HCT116 (cell line): ENCODE results near the gene IQCH. TPM values are rescaled to one million over a fixed set of nuclear protein-coding genes. Genes with fewer than 3 reads are reported as not detected.

Source experiments
- ATAC-seq: fragments of 200-7000 bp; cut with Tn5 transposase; 2 replicates; pipeline ENCODE4 v1.9.1; 2020; ENCODE audit warnings: mild to moderate bottlenecking, moderate library complexity
- BruUV-seq: library from RNA; stranded (reverse); fragments of 400-500 nt; replicated peaks from 2 replicates; lab custom pipeline; 2021; lab: Mats Ljungman, UMichigan
- CTCF ChIA-PET: fragments of 300-600 bp; sonication (Branson Sonifier 250); formaldehyde crosslinking; loops from one replicate; lab custom pipeline; 2021; ENCODE audit warnings: antibody characterized with exemption; lab: Charles Lee
- POLR2A ChIA-PET: fragments of 300-600, 350-600 bp; sonication (Branson Sonifier 250); formaldehyde crosslinking; loops from one replicate; lab custom pipeline; 2021; ENCODE audit warnings: antibody characterized with exemption; lab: Charles Lee
- RAD21 ChIA-PET, 2 experiments: fragments of 300-600 bp; sonication (Branson Sonifier 250); formaldehyde crosslinking; loops; one replicate each; lab custom pipeline; 2023; ENCODE audit warnings: low total read pairs in 2 of 2; ENCODE audit not compliant: uncharacterized antibody in 2 of 2, unreplicated experiment in 2 of 2, low non-redundant PET in 1 of 2; lab: Charles Lee
- DNase-seq: peaks from one replicate; pipeline ENCODE4 v3.0.0-alpha.2; 2010; ENCODE audit warnings: low read depth, low spot score
- H2AFZ ChIP-seq: fragments of 200-600 bp; shearing (Covaris generic), sonication (generic); 2 replicates; pipeline ENCODE4 v1.6.1; 2017; ENCODE audit warnings: low read depth, mixed run types, mixed read lengths, antibody characterized with exemption, low read length; ENCODE audit not compliant: poor library complexity, severe bottlenecking
- H3K27ac ChIP-seq: 2 replicates; pipeline ENCODE4 v1.5.1; 2012; ENCODE audit warnings: low read depth, low read length
- H3K27me3 ChIP-seq: fragments of 200-600 bp; sonication (generic); 2 replicates; pipeline ENCODE4 v1.6.1; 2016; ENCODE audit warnings: mixed run types, low read length, mixed read lengths; ENCODE audit not compliant: insufficient read depth
- H3K36me3 ChIP-seq, 2 experiments: fragments of 200-500 bp in 1 of 2; fragments of 200-600 bp in 1 of 2; sonication (Bioruptor generic) in 1 of 2; sonication (generic) in 1 of 2; 2 replicates each; pipeline versions ENCODE4 v1.5.1 to v1.6.1; 2014 to 2016; ENCODE audit warnings: low read length in 2 of 2, inconsistent platforms in 1 of 2, mixed read lengths in 1 of 2, mixed run types in 1 of 2; ENCODE audit not compliant: insufficient read depth in 2 of 2, control insufficient read depth in 1 of 2
- H3K4me1 ChIP-seq, 2 experiments: fragments of 200-600 bp in 1 of 2; sonication (generic) in 1 of 2; 2 replicates each; pipeline versions ENCODE4 v1.5.1 to v1.6.1; 2012 to 2017; ENCODE audit warnings: low read length in 2 of 2, inconsistent platforms in 1 of 2, mild to moderate bottlenecking in 1 of 2, mixed read lengths in 1 of 2, mixed run types in 1 of 2, moderate library complexity in 1 of 2; ENCODE audit not compliant: insufficient read depth in 2 of 2, control insufficient read depth in 1 of 2
- H3K4me2 ChIP-seq: fragments of 200-600 bp; sonication (generic); 2 replicates; pipeline ENCODE4 v1.6.1; 2017; ENCODE audit warnings: mixed run types, low read length, mixed read lengths
- H3K4me3 ChIP-seq, 2 experiments: fragments of 200-600 bp in 1 of 2; sonication (generic) in 1 of 2; replicated peaks in 1 of 2; 2 replicates each; pipeline ENCODE4 v1.5.1; 2011 to 2016; ENCODE audit warnings: low read length in 2 of 2, control low read depth in 1 of 2, low read depth in 1 of 2, mild to moderate bottlenecking in 1 of 2, mixed read lengths in 1 of 2, mixed run types in 1 of 2
- H3K79me2 ChIP-seq: fragments of 200-600 bp; sonication (generic); 2 replicates; pipeline ENCODE4 v1.6.1; 2017; ENCODE audit warnings: mild to moderate bottlenecking, mixed run types, low read length, moderate library complexity, mixed read lengths; ENCODE audit not compliant: insufficient read depth
- H3K9ac ChIP-seq: fragments of 200-600 bp; sonication (generic); 2 replicates; pipeline ENCODE4 v1.6.1; 2016; ENCODE audit warnings: low read length, mixed read lengths
- H3K9me2 ChIP-seq: fragments of 200-600 bp; sonication (generic), shearing (Covaris generic); 2 replicates; pipeline ENCODE4 v1.6.1; 2017; ENCODE audit warnings: mixed run types, mild to moderate bottlenecking, moderate library complexity; ENCODE audit not compliant: insufficient read depth
- H3K9me3 ChIP-seq, 2 experiments: fragments of 200-500 bp in 1 of 2; fragments of 200-600 bp in 1 of 2; sonication (Bioruptor generic) in 1 of 2; sonication (generic) in 1 of 2; 2 replicates each; pipeline ENCODE4 v1.6.1; 2014 to 2017; ENCODE audit warnings: low read length in 2 of 2, mixed read lengths in 2 of 2, inconsistent platforms in 1 of 2, low read depth in 1 of 2, mild to moderate bottlenecking in 1 of 2, mixed run types in 1 of 2, moderate library complexity in 1 of 2; ENCODE audit not compliant: control insufficient read depth in 1 of 2, insufficient read depth in 1 of 2
- H4K20me1 ChIP-seq: fragments of 200-600 bp; sonication (generic), shearing (Covaris generic); 2 replicates; pipeline ENCODE4 v1.6.1; 2017; ENCODE audit warnings: mixed run types, mild to moderate bottlenecking, moderate library complexity; ENCODE audit not compliant: insufficient read depth
- ELF1 ChIP-seq: IDR thresholded peaks from 2 replicates; pipeline ENCODE4 v1.6.1; 2012; ENCODE audit warnings: low read depth, borderline replicate concordance
- EZH2 ChIP-seq: fragments of 200-600 bp; sonication (generic); IDR thresholded peaks from 2 replicates; pipeline ENCODE4 v1.6.1; 2017; ENCODE audit warnings: antibody characterized with exemption, mixed run types
- FOSL1 ChIP-seq: IDR thresholded peaks from 2 replicates; pipeline ENCODE4 v1.6.1; 2012; ENCODE audit warnings: low read depth
- POLR2A ChIP-seq: IDR thresholded peaks from 2 replicates; pipeline ENCODE4 v1.7.0; 2011; ENCODE audit warnings: borderline replicate concordance; ENCODE audit not compliant: insufficient read depth, insufficient read length; ENCODE audit errors: extremely low read depth
- YY1 ChIP-seq: IDR thresholded peaks from 2 replicates; pipeline ENCODE4 v1.6.1; 2011; ENCODE audit warnings: low read length, low read depth, moderate library complexity, mild to moderate bottlenecking; ENCODE audit not compliant: insufficient replicate concordance; ENCODE audit errors: extremely low read depth
- ZNF274 ChIP-seq: fragments of 200-500 bp; sonication (Bioruptor generic); IDR thresholded peaks from 2 replicates; pipeline ENCODE4 v1.6.1; 2014; ENCODE audit warnings: mild to moderate bottlenecking, low read depth, low read length, inconsistent platforms
- intact Hi-C: fragments of 100-400 bp; cut with micrococcal nuclease; formaldehyde crosslinking; loops from 2 replicates; pipeline ENCODE4 v1.10.0; 2022
- total RNA-seq: library from RNA; stranded (reverse); gene quantifications from one replicate; pipeline ENCODE4 v1.2.1, GENCODE V29; 2021; ENCODE audit not compliant: unreplicated experiment
- TF ChIP-seq, protein P1 (sequence below): IDR thresholded peaks from 2 replicates; pipeline ENCODE4 v1.6.1; 2012
- TF ChIP-seq, protein P2 (sequence below): IDR thresholded peaks from 2 replicates; pipeline ENCODE4 v1.6.1; 2012
- TF ChIP-seq, protein P3 (sequence below): IDR thresholded peaks from 2 replicates; pipeline ENCODE4 v1.6.1; 2012; ENCODE audit warnings: low read depth

Gene IQCH
- total RNA-seq, 1 experiment from 2014 or later = 4.6 TPM

DNA sequence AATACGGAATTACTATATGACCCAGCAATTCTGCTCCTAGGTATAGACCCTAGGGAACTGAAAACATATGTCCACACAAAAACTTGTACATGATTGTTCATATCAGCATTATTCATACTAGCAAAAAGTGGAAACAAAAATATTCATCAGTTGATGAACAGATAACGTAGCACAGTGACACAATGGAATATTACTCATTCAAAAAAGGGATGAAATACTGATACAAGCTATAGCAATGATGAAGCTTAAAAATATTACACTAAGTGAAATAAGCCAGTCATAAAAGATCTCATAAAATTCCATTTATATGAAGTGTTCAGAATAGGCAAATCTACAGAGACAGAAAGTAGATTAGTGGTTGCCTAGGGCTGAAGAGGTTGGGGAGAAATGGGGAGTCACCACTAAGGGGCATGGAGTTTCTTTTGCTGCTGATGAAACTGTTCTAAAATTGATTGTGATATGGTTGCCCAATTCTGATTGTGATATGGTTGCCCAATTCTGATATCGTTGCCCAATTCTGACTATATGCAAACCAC is 276.9 kb downstream of the IQCH start (continued):
- TF ChIP-seq, protein P1, sequence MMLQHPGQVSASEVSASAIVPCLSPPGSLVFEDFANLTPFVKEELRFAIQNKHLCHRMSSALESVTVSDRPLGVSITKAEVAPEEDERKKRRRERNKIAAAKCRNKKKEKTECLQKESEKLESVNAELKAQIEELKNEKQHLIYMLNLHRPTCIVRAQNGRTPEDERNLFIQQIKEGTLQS = no peak
- no peak for TF ChIP-seq ZNF274
- TF ChIP-seq, protein P2, sequence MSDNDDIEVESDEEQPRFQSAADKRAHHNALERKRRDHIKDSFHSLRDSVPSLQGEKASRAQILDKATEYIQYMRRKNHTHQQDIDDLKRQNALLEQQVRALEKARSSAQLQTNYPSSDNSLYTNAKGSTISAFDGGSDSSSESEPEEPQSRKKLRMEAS = no peak
- TF ChIP-seq FOSL1 = no peak
- TF ChIP-seq YY1 = no peak

DNA sequence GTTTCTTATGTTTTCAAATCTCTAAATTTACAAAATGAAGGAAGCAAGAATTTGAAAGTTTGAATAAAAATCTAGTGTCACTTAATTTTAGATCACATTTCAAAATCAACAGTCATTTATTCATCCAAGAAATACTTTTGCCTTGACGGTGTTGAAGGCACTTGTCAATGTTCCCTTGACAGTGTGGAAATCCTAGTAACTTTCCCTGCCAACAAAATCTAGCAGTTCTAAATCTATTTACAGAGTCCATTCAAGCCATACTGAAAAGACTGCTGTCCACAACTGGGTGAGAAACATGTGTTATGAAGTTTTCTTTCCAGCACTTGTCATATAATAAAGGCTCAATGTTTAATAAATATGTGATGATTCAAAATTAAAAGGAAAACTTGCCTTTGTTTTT is 279.3 kb downstream of the IQCH start:
- TF ChIP-seq YY1 = no peak
- RAD21 ChIA-PET = no interaction called here
- H3K9me2 ChIP-seq = no peaks in the 10 kb centered on the region
- POLR2A ChIA-PET = no interaction called here
- BruUV-seq = no TSS peak
- H3K4me3 ChIP-seq = no peak overlapping the region
- H3K9me3 ChIP-seq = no peaks in the 10 kb centered on the region
- CTCF ChIA-PET = no interaction called here
- H3K27me3 ChIP-seq = no peaks in the 10 kb centered on the region
- H2AFZ ChIP-seq = no peak overlapping the region
- intact Hi-C loops = no loop called here
- DNase-seq = no peak
- no peaks in the 10 kb centered on the region for H3K4me1 ChIP-seq
- no peak for ATAC-seq
- no peaks in the 10 kb centered on the region for H4K20me1 ChIP-seq
- H3K9ac ChIP-seq = no peak overlapping the region
- H3K36me3 ChIP-seq = no peaks in the 10 kb centered on the region
- no peak overlapping the region for H3K27ac ChIP-seq
- H3K79me2 ChIP-seq = no peaks in the 10 kb centered on the region
- no peak overlapping the region for H3K4me2 ChIP-seq

DNA sequence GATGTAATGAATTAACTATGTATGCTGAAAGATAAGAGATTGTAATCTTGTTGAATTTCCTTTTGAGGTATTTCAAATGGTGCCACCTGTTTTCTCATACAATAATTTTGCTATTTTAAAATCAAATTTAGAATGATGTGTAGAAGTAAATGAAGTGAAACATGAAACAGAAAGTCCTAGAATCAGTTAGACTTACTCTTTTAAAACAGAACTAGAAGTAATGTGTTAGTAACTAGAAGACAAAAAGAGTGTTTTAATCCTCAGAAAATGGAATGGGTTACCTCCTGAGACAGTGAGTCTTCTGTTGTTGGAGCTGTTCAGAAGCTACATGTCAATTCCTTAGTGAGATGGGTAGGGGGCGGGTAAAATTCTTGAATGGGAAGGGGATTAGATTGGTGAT is 279.8 kb downstream of the IQCH start:
- Histone ChIP-seq H3K9ac (no peak overlapping the region), H3K36me3 (no peaks in the 10 kb centered on the region), H3K4me3 (no peak overlapping the region), H3K9me2 (no peaks in the 10 kb centered on the region), H3K4me1 (no peaks in the 10 kb centered on the region), H4K20me1 (no peaks in the 10 kb centered on the region), H3K9me3 (no peaks in the 10 kb centered on the region), H3K27ac (no peak overlapping the region), H3K4me2 (no peak overlapping the region), H2AFZ (no peak overlapping the region), H3K27me3 (no peaks in the 10 kb centered on the region), H3K79me2 (no peaks in the 10 kb centered on the region)
- DNase-seq (no peak), ATAC-seq (no peak)
- intact Hi-C loops = no loop called here
- ChIA-PET RAD21 (no interaction called here), POLR2A (no interaction called here), CTCF (no interaction called here)
- no TSS peak for BruUV-seq
- TF ChIP-seq, protein P3, sequence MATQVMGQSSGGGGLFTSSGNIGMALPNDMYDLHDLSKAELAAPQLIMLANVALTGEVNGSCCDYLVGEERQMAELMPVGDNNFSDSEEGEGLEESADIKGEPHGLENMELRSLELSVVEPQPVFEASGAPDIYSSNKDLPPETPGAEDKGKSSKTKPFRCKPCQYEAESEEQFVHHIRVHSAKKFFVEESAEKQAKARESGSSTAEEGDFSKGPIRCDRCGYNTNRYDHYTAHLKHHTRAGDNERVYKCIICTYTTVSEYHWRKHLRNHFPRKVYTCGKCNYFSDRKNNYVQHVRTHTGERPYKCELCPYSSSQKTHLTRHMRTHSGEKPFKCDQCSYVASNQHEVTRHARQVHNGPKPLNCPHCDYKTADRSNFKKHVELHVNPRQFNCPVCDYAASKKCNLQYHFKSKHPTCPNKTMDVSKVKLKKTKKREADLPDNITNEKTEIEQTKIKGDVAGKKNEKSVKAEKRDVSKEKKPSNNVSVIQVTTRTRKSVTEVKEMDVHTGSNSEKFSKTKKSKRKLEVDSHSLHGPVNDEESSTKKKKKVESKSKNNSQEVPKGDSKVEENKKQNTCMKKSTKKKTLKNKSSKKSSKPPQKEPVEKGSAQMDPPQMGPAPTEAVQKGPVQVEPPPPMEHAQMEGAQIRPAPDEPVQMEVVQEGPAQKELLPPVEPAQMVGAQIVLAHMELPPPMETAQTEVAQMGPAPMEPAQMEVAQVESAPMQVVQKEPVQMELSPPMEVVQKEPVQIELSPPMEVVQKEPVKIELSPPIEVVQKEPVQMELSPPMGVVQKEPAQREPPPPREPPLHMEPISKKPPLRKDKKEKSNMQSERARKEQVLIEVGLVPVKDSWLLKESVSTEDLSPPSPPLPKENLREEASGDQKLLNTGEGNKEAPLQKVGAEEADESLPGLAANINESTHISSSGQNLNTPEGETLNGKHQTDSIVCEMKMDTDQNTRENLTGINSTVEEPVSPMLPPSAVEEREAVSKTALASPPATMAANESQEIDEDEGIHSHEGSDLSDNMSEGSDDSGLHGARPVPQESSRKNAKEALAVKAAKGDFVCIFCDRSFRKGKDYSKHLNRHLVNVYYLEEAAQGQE = no peak
- TF ChIP-seq POLR2A = no peak
- no peak for TF ChIP-seq EZH2
- TF ChIP-seq ELF1 = no peak
